ENCODE results near the gene PPFIA1. TPM values are rescaled to one million over a fixed set of nuclear protein-coding genes. Genes with fewer than 3 reads are reported as not detected.

PPFIA1 gene
- 20.7 and 25.4 TPM in 2 replicates for polyA plus RNA-seq

GRCh38 chr11:70270104-70270876 lies at the start of gene PPFIA1:
Gene PPFIA1 (plus strand): TSS chr11:70270690. CDS start chr11:70272173, 1,483 bp downstream.

DNA sequence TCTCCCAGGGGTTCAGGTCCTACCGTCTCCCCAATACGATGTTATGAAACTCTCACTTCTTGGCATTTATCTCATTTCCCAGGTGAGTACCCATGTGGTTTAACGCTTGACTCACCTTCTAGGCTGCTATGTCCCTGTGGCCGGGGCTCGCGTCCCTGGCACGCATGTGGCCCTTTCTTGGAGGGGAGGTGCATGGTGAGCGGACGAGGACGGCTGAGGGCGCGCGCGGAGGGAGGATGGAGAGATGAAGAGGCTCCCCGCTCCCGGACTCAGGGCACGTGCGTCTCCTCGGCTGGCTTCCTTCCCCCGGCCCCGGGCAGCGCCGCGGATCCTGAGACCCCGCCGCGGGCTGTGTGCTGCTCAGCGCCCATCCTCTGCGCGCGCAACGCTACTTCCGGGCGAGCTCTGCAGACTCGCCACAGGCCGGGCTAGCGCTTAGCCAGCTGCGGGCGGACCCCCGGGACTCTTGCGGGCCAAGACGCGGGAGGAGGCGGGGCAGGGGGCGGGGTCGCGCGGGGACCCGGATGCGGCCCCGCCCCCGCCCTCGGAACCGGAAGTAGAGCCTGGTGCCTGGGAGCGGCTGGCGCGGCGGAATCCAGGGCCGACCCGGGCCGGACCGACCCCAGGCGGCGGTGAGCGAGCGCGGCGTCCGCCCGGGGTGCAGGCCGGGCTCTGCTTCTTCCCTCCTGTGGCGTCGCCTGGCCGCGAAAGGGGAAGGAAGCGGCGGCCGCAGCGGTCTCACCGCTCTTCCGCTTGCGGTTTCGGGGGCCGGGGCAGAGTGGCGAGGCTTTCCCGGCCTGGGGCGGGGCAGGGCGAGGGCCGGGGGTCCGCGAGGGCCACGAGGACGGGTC lies 127.7 kb downstream of the PPFIA1 start, which contains the start of gene CTTN:
Gene CTTN, plus strand, starts transcription at position 547 of the 851 bp plus-strand sequence. CDS start 8,769 bp downstream, outside the sequence.

Other genes starting within 250 kb of the PPFIA1 start
- gene ANO1, start 192.4 kb upstream of the PPFIA1 start, polyA plus RNA-seq = 28.8 and 38.3 TPM in 2 replicates
- gene FADD, start 67.4 kb upstream of the PPFIA1 start, polyA plus RNA-seq = not detected in 2 replicates
- gene CTTN, start 127.8 kb downstream of the PPFIA1 start, polyA plus RNA-seq = 26.9 and 34.6 TPM in 2 replicates

Measured in Purkinje cell (primary cell).